CD4-positive, alpha-beta T cell treated with Interleukin-4 for 1 hour (primary cell): ENCODE results near the gene C16orf95.
"Not testable (repeated sequence)": the region's sequence is repeated elsewhere in the genome, so short reads cannot be mapped to it uniquely, and the experiment has no call there.

ENCODE experiments used
- DNase-seq, 2 donors: peaks; one replicate each; pipeline ENCODE4 v3.0.0-alpha.2; 2020 to 2022

Gene C16orf95, protein sequence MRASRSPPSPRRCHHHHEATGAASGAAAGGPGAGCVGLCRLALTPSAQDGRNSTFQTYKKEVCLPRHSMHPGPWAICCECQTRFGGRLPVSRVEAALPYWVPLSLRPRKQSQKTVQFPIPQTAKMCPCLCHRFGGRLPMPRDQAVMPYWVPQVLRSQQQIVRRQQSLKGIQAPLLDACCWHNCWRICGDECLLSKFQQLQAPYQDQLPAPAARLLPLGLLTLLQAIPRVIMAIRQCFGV

DNA sequence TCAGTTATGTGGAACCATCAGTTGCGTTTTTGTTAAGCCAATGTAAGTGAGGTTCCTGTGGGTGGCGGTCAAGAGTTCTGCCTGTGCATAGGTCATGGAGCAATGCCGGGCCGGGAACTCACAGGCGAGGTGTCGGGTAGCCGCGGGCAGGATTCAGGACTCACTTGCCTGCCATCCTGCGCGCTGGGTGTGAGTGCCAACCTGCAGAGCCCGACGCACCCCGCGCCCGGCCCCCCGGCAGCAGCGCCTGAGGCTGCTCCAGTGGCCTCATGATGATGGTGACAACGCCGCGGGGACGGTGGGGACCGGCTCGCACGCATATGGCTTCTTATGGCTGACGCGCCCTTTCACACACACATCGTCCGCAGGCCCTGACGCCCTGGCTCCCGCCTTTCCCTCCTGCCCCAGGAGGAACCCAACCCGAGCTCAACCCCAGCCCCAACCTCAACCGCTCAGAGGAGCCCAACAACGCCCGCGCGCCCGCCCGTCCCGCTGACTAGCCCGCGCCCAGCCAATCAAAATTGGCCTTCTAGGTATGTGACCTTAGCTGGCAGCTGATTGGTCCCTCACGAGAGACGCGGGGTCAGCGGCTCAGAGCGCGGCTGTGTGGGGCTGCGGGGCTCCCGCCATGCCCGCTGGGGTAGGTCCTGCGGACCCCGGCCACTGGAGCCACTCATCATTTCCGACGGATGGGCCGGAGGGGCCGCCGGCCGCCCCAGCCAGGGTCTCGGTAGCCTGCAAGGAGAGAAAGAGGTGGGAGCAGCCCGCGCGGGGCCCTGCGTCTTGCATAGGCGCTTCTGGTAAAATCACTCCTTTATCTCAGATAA lies at the start of gene C16orf95:
TSS of gene C16orf95 (minus strand) at position 470 of the 827 bp plus-strand sequence. CDS start at position 320, 150 bp downstream.
- peak; percentile 95 to 97 for DNase-seq

DNA sequence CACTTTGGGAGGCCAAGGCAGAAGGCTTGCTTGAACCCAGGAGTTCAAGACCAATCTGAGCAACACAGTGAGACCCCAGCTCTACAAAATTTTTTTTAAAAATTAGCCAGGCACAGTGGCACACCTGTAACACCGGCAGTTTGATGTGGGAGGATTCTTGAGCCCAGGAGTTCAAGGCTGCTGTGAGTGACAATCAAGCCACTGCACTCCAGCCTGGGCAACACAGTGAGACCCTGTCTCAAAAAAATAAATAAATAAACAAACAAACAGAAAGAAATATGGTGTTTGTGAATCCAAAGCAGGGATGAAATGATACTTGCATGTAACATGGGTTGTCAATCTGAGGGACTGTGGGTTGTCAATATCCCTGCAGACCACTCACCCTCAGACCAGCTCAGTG lies 49.7 kb upstream of the C16orf95 start:
- no peak for DNase-seq

DNA sequence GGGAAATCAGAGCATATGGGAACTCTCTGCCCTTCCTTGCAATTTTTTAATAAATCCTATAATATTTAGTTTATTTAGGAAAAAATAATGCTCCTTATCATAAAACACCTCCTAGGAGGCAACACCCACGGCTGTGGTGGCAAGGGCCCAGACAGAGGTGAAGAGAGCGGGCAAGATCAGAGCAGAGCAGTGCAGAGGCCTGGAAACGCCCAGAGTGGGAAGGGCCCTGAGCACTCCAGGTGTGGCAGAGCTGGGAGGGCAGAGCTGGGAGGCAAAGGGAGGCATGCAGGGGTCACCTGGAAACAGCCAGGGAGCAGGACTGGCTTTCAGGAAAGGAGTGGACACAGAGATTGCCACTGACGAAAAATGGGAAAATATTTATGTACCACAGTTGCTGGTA lies 49.1 kb upstream of the C16orf95 start:
- DNase-seq, result no peak

DNA sequence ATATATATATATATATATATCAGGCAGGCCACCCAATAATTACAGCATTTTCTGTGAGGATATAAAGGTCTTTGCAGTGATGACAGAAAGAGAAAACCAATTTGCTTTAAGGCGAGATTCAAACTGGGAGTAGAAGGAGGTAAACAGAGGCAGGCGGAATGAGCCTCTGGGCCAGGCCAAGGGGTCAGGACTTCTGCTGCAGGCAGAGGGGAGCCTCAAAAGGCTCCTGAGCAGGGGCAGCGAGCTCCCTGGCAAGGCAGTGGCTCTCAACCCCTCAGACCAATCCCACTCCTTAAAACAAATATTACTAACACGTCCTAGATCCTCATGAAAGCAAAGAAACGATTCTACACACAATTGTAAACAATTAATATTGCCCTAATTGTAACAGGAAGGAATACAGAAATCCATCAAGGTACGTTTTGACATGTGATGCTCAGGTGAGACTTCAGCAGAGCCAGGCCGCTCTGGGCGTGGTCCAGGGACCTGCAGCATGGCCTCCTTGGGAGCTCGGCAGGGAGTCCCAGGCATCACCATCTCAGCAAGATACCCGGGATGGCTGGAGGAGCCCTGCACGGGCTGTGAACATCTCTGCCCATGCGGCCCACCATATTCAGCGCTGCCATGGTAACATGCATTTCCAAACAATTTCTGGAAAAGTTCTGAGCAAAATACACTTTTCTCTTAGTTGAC lies 48.0 kb upstream of the C16orf95 start:
- DNase-seq, result no peak

DNA sequence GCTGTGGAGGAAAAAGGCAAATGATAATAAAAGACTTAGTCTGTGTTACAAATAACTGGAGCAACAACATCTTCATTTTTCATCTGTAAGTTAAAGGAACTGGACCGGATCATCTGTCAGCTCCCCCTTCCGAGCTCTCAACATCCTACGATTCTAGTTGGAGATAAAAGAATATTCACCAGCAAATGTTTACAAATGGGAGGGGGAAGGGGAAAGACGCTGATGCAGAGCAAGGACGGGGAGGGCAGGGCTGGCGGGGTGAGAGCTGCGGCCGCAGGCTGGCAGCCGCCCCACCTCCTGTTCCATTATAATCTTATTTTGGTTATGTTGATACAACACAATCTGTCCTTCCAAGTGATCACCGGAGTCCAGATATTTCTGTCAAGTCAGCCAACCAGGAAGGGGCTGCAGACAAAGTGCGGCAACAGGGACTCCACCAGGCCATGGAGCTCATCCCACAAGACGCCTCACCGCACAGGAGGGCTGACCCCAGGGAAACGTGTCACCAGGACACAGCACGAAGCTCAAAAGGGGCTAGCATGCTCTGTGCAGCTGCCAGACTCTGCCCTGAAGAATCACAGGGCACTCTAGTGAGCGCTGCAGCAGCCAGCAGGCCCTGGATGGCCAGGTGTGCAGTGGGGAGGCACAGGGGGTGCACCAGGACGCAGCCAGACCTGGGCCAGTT lies 46.7 kb upstream of the C16orf95 start:
- DNase-seq, result no peak

DNA sequence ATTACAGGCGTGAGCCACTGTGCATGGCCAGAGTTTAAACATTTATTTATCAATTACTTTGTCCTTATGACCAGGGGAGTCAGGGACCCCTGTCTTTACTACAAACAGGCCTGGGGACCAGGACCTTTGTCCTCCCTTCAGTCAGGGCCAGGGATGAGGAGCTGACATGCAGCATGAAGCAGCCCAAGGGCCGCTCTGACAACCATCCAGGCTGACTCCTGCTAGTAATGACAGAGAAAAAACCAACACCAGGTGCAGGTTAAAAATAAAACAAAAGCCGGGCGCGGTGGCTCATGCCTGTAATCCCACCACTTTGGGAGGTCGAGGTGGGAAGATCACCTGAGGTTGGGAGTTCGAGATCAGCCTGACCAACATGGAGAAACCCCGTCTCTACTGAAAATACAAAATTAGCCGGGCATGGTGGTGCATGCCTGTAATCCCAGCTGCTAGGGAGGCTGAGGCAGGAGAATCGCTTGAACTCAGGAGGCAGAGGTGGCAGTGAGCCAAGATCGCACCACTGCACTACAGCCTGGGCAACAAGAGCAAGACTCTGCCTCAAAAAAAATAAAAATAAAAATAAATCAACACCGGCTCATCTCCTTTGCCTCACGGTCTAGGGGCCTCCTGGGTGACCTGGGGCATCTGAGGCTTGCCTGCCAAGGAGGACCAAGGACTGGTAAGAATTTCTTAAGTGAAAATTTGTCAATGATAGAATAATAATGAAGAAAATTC lies 45.8 kb upstream of the C16orf95 start:
- DNase-seq, result not testable (repeated sequence)

DNA sequence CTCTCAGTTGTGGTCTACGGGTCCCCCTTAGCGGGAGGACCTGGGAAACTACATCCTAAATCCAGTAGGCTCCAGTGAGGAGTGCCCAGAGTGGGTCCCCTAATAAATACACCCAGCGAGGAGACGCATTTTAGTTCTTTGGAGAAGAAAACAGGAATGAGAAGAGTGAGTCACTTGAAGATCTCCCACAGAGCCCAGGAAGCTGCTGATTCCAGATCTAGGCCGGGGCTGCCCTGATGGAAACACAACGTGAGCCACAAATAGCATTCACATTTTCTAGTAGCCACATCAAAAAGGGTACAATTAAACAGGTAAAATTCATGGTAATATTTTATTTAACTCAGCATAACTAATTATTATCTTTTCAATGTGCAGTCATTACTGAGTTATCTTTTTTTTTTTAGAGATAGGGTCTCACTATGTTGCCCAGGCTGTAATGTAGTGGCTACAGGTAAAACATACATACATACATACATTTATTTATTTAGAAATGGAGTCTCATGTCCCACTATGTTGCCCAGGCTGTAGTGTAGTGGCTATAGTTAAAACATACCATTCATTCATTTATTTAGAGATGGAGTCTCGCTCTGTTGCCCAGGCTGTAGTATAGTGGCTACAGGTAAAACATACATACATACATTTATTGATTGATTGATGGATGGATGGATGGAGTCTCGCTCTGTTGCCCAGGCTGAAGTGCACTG lies 44.9 kb upstream of the C16orf95 start:
- DNase-seq, result no peak

DNA sequence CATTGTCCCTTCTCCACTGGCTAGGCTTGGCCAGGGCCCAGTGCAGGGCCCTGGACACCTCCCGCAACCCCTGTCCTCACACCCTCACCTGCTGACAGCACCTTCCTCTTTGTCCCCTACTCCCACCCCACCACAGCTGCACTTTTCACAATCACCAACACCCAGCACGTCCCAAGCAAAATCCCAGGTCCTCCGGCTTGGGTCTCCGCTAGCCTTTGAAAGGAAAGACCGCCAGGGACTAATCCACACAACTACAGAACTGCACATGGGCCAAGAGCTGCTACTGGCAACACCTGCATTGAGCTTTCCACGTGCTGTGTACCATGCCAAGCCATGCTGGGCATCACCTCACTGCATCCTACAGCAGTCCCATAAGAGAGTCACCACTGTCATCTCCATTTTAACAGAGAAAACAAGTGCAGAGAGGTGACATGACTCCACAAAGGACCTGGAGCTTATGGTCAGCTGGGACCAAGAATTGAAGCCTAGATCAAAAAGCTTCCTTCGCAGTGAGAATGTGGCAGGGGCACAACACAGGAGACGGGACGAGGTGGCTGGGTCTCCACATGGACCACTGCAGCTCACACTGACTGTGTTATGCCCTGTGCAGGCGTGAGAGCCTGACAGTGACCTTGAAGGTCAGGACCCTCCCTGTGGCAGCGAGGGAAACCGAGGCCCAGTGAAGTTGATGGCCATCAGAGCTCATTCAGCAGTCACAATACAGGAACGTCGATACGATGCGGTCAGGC lies 43.8 kb upstream of the C16orf95 start:
- DNase-seq, result no peak

DNA sequence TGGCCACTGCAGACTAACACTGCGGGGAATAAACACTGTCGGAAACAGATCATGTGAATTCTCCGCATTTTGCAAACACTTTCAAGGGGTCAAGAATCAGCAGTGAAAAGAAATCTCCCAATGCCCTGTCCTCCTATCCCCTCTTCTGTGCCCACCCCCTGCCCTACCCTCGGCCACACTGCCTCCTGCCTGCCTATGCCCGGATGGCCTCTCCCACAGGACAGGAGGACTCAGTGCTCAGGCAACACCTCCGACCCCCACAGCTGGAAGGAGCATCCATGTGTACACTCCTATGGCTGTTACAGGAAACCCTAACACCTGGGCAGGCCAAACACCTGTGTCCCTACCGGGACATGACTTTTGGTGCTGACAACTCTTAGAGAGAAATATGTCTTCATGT lies 41.9 kb upstream of the C16orf95 start:
- DNase-seq, result no peak

DNA sequence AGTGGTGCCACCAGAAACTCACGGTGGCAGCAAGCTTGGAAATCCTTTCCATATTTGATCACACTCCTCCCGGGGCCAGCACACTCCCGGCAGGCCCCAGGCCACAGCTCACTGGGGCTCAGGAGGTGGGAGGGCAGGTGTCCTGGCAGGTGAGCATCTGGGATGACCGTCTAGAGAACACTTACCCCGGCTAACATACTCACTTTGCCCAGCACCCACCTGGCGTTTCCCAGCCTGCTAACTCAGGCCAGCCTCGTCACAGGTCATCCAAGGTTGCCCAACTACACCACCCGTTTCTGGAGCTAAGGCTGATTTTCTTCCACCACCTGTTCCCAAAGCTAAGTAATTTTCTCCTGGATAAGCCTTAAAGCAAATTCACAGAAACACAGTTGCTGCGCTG lies 41.5 kb upstream of the C16orf95 start:
- no peak for DNase-seq

DNA sequence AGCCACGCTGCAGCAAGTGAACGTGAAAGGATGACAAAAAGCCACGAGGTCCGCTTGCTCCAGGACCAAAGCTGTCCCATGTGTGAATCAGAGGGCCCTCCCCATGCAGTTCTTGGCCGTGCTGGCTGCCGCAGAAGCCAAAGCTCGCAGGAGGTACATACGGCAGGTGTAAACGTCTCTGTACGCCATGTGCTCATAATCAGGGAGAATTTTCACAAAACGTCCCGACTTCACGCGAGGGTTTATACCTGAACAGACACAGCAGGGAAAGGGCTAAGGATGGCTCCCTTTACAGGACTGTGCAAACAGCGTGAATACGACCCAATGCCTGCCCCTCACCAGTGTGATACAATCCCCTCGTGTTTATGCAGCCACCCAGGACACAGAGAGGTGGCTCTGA lies 41.1 kb upstream of the C16orf95 start:
- no peak for DNase-seq

DNA sequence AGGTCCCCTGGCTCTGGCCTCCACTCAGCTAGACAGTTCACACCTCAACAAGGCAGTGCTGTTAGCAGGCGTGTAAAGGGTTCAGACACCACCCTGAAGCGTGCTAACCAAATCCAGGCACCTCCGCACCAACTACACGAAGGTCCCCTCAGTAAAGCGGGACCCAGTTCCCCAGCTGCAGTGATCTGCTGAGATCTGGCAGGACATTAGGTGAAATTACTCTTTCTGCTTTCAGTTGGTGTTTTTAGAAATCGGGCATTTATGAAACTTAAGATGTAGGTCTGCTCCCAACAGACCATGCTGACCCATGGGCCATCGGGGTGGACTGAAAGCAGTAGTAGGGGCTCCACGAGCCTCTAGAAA lies 39.3 kb upstream of the C16orf95 start:
- no peak for DNase-seq

DNA sequence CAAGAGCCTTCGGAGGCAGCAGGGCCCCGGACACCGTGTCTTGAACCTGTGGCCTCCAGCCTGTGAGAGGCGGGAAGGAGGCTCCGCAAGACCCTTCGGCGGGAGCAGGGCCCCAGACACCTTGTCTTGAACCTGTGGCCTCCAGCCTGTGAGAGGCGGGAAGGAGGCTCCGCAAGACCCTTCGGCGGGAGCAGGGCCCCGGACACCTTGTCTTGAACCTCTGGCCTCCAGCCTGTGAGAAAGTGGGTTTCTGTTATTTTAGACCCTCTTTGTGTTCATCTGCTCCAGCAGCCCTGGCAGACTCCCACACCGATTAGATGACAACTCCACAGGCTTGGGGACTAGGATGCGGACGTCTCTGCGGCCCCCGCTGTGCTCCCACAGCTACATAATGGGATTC lies 36.4 kb upstream of the C16orf95 start:
- no peak for DNase-seq

DNA sequence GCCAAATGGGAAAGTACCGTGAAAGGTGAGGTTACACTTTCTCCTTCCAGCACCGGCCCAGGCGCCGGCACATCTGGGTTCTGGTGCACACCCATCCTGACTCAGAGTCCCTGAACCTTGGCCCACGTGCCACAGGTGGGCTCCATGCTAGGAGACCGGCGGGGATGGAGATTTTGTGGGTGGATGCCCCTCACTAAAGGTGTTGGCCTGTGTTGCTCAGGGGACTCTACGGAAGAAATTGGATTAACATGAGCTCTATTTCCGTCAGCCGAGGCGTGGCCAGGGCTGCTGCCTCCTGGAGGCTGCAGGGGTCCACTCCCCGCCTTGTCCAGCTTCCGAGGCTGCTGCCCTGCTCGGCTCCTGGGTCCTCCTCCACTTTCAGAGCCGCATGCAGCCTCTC lies 35.6 kb upstream of the C16orf95 start:
- no peak for DNase-seq

DNA sequence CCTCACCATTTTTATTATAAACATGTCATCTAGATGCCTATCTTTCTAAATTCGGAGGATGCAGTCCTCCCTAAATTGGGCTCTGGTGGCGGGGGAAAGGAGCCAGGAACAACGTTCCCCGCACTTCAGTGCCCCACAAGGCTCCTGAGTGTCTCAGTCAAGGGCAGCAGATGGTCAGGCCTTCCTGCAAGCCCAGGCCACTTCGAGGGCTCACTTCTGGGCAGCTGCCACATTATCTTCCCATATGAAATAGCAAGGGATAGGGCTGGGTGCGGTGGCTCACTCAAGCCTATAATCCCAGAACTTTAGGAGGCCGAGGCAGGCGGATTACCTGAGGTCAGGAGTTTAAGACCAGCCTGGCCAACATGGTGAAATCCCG lies 34.1 kb upstream of the C16orf95 start:
- DNase-seq, result no peak

DNA sequence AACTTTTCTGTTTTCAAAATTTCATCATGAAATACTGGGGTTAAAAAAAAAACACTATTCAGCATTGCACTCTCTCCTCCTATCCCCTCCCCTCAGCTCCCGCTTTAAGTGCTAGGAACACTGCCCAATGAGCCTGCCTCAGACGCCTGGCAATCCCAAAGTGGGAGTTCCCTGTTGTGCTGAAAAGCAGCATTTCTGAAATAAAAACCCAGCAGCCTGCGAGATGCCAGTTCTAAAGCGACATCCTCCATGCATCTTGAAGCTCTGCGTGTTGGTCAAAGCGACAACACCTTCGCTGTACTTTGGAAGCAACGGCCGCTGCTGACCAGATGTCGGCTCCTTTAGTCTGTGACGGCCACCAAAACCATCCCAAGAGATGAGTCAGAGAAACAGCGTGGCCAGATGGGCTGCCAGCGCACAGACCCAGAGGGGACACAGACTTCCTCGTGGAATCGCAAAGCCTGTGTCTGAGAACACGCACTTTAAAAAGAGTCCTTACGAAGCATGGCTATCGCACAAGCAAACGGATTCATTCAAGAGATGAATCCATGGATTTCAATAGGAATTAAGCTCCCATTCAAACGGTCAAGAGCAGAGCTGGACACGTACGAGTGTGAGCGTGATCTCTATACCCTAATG lies 33.6 kb upstream of the C16orf95 start:
- no peak for DNase-seq

DNA sequence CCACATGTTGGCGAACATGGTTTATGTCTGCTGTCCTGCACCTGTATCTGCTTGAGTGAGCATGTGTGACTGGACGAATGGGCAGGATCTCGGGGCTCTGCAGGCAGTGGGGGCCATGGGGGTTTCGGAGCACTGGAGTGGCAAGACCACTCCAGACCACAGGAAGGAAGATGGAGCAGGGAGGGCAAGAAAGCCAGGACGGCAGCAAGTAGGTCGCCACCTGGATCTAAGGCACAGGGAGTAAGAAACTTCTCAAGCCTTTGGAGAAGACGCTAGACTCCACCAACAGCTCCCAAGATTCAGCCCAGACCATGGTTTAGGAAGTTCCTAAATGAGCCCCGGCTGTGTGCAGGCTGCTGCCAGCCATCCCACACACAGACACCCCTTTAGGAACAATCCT lies 32.8 kb upstream of the C16orf95 start:
- DNase-seq, result no peak

DNA sequence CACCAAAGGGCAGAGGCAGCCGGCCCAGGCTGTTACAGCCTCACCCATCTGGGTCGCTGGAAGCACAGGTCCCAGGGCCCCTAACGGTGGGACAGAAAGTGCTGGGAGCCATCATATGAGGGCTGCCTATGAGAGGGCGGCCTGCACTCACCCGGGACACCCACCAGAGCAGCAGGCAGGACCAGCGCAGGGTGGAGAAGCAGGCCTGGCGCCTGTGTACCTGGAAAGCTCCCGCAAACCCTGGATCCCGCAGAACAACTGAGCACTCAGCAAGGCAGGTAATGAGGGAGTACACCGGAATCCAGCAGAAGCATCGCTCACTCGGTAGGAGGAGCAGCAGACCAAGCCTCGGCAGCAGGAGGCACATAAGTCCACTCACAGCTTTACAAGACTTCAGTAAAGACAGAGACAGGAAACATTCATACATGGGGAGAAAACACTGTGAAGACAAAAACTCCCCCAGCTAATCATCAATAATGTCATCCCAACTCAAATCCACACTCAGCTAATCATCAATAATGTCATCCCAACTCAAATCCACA lies 31.5 kb upstream of the C16orf95 start:
- DNase-seq, result no peak

DNA sequence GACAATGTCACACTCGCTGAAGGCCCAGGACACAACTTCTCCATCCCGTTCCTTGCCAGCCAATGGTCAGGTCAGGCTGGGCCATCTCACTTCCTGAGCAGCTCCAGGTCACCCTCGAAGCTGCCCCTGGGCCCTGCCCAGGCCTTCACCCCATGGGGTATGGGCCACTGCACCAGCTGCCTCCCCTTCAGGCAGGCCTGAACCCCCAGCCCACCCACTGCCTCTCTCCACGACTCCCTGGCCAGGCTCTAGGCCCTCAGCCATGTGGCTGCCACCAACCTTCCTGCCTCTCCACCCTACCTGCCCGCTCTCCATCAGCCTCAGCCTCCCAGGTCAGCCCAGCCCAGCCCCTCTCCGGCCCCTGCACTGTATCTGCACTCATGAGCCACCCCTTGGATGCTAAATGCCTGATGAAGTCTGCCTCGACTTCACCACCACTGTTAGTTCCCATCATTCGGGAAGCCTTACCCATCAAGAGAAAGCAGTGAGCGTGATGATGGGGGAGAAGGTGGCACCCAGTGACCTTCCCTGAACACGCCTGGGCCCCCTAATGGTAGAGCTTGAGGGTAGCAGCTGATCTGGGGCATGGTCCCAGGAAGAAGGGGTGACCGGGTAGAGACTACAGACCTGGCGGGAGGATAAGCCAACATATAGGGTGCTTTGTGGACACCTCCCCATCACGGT lies 30.9 kb upstream of the C16orf95 start:
- DNase-seq, result no peak

DNA sequence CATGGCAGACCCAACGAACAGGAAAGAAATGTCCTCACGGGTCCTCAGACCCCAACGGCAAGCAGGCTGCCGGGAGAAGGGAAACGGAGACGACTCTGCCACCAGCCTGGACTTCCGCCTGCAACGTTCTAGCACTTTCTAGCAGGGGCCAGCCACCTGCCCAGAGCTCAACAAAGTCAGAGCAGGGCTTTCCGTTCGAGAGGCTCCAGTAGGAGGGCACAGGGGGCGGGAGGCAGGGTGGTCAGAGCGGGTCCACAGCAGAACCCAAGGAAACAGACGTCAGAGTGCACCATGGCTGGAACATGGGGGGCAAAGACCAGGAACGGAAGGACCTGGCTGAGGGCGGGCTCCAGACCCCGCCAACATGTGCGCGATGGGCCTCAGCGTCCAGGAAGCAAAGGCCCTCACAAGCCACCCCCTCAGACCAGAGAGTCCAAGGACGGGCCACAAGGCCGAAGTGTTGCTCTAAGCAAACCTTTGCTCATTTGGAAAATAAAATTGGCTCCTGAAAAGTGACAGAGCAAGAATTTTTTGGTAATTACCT lies 29.4 kb upstream of the C16orf95 start:
- DNase-seq, result no peak
